Kidney epithelial cell (primary cell): ENCODE results near the gene CA10. TPM values are rescaled to one million over a fixed set of nuclear protein-coding genes. Genes with fewer than 3 reads are reported as not detected.
A peak's percentile ranks its signal among the peaks of the same experiment; 100 is the strongest.

Source experiments
- DNase-seq: peaks from one replicate; pipeline ENCODE4 v3.0.0-alpha.2; 2010; ENCODE audit warnings: low read depth
- H3K27me3 ChIP-seq: 2 replicates; pipeline ENCODE4 v1.6.0; 2011; ENCODE audit warnings: low read length; ENCODE audit not compliant: control insufficient read depth, insufficient read depth
- H3K36me3 ChIP-seq: 2 replicates; pipeline ENCODE4 v1.5.1; 2011; ENCODE audit warnings: low read length; ENCODE audit not compliant: control insufficient read depth, insufficient read depth
- H3K4me3 ChIP-seq: 2 replicates; pipeline ENCODE4 v1.5.1; 2011; ENCODE audit warnings: low read depth, mild to moderate bottlenecking, control low read depth, low read length
- total RNA-seq: library from RNA; depleted of rRNA; stranded (reverse); fragments of >200 nt; gene quantifications from 2 replicates; pipeline ENCODE4 v1.2.3, GENCODE V29; 2015
- TF ChIP-seq, protein P1 (sequence below): IDR thresholded peaks from 2 replicates; pipeline ENCODE4 v1.5.1; 2011; ENCODE audit warnings: mild to moderate bottlenecking, moderate library complexity, low read length, control low read depth, inconsistent platforms; ENCODE audit not compliant: insufficient read depth, poor library complexity, severe bottlenecking

Gene CA10
- total RNA-seq, 1 donor from 2014 or later, result 0.13 TPM

DNA sequence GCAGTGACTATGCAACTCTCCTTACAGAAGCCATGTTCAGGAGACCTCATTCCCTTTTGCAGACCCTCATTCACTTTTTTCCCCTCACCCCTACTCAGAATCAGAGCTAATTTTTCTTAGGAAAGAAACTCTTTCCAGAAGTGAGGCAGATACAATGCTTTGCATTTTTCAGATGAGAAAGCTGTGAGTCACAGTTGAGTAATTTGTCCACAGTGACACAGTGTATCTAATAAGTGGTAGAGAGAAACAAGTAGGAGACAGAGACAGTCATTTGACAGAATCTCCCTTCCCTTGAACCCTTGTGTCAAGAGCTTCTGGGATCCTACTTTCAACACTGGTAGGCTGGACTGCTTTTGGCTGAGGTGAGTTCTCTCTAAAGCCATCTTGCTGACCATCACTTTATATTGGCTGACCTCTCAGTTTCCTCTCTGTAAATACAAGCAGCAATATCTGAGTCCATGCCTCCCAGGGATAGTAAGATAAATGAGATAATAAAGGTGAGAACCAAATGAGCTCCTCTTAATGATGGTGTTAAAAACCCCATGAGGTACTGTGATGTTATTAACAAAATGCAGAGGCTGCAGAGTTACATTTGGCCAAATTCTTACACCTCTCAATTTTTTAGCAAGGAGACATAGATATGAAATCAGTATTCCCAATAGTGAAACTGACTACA lies 130.8 kb downstream of the CA10 start:
- H3K4me3 ChIP-seq, result no peak overlapping the region
- no peaks in the 10 kb centered on the region for H3K27me3 ChIP-seq
- no peaks in the 10 kb centered on the region for H3K36me3 ChIP-seq
- peak; percentile 44 for DNase-seq
- TF ChIP-seq, protein P1, sequence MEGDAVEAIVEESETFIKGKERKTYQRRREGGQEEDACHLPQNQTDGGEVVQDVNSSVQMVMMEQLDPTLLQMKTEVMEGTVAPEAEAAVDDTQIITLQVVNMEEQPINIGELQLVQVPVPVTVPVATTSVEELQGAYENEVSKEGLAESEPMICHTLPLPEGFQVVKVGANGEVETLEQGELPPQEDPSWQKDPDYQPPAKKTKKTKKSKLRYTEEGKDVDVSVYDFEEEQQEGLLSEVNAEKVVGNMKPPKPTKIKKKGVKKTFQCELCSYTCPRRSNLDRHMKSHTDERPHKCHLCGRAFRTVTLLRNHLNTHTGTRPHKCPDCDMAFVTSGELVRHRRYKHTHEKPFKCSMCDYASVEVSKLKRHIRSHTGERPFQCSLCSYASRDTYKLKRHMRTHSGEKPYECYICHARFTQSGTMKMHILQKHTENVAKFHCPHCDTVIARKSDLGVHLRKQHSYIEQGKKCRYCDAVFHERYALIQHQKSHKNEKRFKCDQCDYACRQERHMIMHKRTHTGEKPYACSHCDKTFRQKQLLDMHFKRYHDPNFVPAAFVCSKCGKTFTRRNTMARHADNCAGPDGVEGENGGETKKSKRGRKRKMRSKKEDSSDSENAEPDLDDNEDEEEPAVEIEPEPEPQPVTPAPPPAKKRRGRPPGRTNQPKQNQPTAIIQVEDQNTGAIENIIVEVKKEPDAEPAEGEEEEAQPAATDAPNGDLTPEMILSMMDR, result no peak

DNA sequence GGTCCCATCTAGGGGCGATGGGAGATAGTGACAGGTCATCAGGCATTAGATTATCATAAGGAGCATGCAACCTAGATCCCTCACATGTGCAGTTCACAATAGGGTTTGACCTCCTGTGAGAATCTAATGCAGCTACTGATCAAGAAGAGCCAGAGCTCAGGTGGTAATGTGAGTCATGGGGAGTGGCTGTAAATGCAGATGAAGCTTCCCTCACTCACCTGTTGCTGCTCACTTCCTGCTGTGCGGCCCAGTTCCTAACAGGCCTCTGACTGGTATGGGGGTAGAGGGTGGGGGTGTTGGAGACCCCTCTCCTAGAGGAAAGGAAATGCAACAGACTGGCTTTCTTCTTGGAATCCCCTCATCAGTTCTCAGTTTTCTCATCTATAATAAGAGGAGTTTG lies 131.4 kb downstream of the CA10 start:
- TF ChIP-seq, protein P1, result no peak
- Histone ChIP-seq H3K4me3 (no peak overlapping the region), H3K27me3 (no peaks in the 10 kb centered on the region), H3K36me3 (no peaks in the 10 kb centered on the region)
- no peak for DNase-seq

DNA sequence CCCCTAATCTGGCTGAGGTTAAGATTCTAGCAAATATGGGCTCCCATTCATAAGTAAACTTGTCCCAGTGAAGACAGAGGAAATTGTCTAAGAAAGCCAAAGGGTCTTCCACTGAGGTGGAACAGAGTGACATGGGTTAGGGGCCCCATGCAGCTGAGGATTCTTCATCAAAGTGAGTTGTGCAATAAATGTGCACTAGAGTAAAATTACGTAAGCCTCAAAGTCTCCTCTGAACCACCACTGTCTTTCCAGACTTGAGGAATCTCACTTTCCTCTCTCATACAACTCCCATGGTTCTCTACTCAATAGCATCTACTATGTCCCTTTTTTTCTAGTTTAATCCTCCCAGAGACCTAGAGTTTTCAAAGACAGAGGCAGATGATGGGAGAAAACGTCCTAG lies 132.4 kb downstream of the CA10 start:
- TF ChIP-seq, protein P1, result no peak
- Histone ChIP-seq H3K27me3 (no peaks in the 10 kb centered on the region), H3K4me3 (no peak overlapping the region), H3K36me3 (no peaks in the 10 kb centered on the region)
- DNase-seq, result no peak

DNA sequence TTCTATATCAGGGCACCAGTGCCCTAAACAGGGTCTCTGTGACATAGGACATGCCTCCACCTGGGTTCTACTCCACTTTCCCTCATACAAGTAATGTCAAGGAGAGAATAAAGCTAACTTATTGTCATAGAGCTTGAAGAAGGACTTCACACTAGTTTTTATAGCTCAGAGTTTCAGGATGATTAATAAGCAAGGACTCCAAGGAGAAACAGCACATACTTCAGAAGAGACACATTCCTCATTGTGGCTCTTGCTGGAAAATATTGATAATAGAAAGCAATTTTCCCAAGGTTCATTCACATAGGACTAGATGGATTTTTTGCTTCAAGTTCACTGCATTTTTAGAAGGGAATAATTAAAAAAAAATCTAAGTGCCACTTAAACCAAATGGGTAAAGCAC lies 133.3 kb downstream of the CA10 start:
- H3K27me3 ChIP-seq, result no peaks in the 10 kb centered on the region
- no peak for DNase-seq
- no peaks in the 10 kb centered on the region for H3K36me3 ChIP-seq
- H3K4me3 ChIP-seq, result no peak overlapping the region
- TF ChIP-seq, protein P1, result no peak

DNA sequence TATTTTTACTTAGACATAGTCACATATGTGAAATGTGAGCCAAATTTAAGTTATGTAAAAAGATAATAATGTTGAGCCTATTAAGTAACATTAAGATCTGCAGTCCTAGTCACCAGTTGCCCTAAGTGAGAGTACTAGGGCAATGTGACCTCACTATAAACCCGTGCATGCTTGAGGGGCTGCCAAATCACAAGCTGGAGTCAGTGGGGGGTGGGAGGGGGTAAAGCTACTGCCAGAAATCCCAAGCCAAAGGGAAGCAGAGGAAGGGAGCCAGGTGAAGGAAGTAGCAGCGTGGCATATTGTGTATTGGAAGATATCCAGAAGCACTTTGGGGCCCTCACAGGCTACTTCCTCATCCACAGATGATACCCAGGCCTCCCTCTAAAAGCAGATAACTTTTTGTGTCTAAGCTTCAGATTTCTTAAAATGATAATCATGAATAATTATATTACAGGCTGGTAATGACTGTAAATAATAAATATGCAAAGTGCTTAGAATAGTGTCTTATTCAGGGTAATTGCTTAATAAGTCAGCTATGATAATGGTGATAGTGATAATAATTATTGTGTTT lies 134.1 kb downstream of the CA10 start:
- no peak for DNase-seq
- Histone ChIP-seq H3K36me3 (no peaks in the 10 kb centered on the region), H3K27me3 (no peaks in the 10 kb centered on the region), H3K4me3 (no peak overlapping the region)
- TF ChIP-seq, protein P1, result no peak

DNA sequence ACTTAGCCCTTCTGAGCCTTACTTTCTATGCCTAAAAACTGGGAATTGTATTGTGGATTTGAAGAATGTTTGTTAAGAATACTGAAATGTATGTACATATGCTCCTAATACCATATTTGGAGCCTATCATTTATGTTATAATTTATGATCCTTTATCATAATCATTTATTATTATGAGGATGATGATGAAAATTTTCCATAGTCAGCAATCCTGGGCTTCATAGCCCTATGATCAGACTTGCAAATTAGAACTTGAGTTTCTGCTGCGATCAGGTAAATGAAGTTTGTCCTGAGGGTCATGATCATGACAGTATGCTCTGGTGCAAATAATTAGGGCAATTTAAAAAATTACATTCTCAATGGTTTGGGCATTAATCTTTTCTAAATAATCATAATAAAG lies 147.4 kb downstream of the CA10 start:
- DNase-seq, result no peak
- no peaks in the 10 kb centered on the region for H3K36me3 ChIP-seq
- no peaks in the 10 kb centered on the region for H3K27me3 ChIP-seq
- TF ChIP-seq, protein P1, result no peak
- H3K4me3 ChIP-seq, result no peak overlapping the region
